GM19324 (cell line): ENCODE measurements around the gene GPRIN1.

ENCODE experiments used
- ATAC-seq: cut with Tn5 transposase; IDR thresholded peaks from one replicate; pipeline ENCODE4 v1.9.1; 2021; ENCODE audit warnings: mild to moderate bottlenecking, moderate library complexity; ENCODE audit not compliant: unreplicated experiment, low FRiP score

GPRIN1 gene

GRCh38 chr5:176643491-176644219 is 33.7 kb upstream of the GPRIN1 start:
- ATAC-seq, result no peak

DNA sequence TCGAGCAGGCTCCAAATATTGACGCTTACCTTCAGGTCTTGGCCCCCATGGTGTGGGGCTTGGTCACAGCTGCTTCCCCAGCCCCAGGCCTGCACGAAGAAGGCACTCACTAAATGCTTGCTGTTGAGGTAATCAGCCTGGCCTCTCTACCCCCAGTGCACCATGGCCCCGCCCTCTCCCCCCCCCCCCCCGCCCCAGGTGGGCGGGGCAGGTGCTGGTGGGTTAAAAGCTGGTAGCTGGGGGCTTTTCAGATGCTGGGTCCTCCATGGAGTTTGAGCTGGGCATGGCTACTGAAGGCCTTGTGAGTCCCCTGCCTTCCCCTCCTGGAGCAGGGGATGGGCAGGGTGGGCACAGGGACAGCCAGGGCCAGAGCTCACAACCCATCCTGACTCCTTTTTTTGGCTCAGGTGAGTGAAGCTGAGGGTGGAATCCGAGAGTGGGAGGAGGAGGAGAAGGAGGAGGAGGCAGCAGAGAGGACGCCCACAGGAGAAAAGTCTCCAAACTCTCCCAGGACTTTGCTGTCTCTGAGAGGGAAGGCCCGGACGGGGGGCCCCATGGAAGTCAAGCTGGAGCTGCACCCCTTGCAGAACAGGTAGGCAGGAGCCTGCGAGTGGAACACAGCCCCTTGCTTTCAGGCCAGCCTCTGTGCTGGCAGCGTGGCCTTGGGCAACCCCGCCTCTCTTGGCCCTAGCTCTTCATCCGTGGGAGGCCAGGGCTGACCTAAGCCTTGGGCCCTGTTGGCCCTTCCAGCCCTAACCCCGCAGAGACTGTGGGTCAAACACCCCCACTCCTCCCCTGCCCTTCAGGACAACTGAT is 32.9 kb upstream of the GPRIN1 start:
- no peak for ATAC-seq

GRCh38 chr5:176640616-176641015 is 30.7 kb upstream of the GPRIN1 start:
- ATAC-seq, result no peak

GRCh38 chr5:176639981-176640380 is 30.0 kb upstream of the GPRIN1 start:
- no peak for ATAC-seq

DNA sequence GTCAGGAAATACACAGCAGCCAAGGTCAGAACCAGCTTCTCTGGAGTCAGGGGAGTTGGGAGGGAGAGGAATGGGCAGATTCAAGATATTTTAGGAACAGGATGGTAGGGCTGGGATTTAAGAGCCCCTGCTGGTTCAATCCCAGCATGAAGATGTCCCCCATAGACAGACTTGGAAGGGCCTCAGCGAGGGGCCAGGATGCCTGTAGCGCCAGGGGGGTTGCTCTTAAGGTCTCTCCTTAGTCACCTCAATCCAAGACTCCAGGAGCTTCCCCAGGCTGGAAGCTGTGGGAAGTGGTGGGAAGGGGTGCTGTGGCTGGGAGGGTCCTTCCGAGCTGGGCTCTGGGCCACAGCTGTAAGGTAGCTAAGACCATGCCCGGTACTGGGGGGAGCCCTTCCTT is 29.3 kb upstream of the GPRIN1 start:
- no peak for ATAC-seq

- no peak for ATAC-seq
These were observed 28.5 kb upstream of the GPRIN1 start for GRCh38 chr5:176638437-176638836.

GRCh38 chr5:176637556-176637955 is 27.6 kb upstream of the GPRIN1 start:
- ATAC-seq, result no peak

DNA sequence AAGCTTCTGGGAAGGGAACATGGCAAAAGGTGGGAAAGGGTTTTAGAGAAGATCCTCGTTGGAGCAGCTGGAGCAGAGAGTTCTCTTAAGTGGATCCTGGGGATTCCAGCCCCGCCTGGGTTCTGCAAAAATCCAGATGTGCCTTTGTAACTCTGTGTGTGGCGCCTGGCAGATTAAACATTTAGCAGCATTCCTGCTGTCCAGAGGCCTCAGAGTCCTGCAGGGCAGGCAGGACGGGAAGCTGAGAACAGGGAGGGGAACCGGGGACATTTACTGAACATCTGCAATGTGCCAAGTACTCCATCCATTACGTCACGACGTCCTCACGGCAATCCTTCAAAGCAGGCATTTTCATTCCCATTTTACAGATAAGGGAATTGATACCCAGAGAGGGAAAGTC is 26.5 kb upstream of the GPRIN1 start:
- ATAC-seq, result no peak

GRCh38 chr5:176633598-176633997 is 23.6 kb upstream of the GPRIN1 start:
- no peak for ATAC-seq

DNA sequence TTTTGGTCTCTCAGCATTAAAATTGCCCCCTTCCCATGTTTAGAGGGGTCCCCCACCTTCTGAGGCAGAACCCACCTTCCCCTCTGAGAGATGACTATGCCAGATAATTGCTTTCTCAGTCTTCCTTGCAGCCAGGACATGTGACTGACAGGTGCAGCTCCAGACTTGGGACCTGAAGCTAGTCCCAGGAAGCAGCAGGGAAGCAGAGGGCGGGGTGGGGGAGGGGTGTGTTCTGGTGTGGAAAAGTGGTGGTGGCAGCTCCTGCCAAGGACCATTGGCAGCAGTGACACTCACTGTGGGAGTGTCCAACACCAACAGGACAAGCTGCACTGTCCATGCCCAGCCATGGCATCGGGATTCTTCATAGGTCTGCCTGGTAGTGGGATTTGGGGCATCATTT is 22.8 kb upstream of the GPRIN1 start:
- no peak for ATAC-seq

DNA sequence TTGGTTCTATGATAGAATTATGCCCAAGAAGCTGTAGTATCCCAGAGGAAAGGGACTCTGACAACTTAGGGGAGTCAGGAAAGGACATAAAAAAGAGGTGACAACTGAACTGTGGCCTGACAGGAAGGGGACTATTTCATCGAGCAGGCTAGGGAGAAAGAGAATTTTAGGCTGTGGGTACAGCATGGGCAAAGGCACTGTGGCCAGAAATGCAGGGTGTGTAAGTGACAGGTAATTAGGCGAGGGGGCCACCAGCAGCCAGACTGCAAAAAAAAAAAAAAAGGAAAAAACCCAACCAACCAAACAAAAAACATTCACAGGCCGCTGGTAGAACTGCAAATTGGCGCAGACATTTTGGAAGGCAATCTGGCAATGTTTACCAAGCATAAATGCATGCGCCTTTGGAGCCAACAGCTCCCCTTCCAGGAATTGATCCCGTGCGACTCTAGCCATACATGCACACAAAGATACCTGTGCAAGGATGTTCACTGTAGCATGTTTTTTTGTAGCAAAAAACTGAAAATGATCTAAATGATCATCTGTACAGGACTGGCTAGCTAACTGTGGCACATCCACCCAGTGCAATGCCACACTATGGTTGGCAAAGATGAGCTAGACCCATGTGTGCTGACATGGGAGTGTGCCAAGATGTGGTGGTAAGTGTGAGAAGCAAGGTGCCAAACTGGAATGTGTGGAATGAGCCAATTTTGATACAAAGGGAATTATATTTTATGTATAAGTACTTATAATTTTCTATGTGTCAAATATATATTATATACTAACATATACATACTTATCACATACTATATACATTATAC is 21.6 kb upstream of the GPRIN1 start:
- no peak for ATAC-seq

DNA sequence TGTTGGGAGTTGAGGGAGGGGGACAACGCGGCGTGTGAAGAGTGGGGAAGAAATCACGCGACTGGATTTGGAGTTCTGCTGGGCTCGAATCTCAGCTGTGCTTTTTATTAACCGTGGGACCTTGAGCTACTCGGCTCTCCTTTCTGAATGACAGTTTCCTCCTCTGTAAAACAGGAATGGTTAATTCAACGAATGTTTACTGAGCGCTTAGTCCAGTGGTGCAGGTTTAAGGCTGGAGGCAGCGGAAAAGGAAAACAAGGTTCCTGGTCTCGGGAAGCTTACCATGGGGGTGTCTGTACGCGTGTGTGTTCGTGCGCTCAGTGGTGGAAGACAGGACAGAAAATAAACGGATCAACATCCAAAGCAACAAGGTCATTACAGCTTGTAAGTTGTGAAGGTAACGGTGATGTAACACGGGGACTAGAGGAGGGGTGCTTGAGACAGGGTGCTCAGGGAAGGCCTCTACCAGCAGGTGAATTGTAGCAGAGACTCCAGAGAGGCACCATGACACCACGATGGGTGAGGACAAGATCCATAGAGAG is 20.8 kb upstream of the GPRIN1 start:
- ATAC-seq, result no peak

DNA sequence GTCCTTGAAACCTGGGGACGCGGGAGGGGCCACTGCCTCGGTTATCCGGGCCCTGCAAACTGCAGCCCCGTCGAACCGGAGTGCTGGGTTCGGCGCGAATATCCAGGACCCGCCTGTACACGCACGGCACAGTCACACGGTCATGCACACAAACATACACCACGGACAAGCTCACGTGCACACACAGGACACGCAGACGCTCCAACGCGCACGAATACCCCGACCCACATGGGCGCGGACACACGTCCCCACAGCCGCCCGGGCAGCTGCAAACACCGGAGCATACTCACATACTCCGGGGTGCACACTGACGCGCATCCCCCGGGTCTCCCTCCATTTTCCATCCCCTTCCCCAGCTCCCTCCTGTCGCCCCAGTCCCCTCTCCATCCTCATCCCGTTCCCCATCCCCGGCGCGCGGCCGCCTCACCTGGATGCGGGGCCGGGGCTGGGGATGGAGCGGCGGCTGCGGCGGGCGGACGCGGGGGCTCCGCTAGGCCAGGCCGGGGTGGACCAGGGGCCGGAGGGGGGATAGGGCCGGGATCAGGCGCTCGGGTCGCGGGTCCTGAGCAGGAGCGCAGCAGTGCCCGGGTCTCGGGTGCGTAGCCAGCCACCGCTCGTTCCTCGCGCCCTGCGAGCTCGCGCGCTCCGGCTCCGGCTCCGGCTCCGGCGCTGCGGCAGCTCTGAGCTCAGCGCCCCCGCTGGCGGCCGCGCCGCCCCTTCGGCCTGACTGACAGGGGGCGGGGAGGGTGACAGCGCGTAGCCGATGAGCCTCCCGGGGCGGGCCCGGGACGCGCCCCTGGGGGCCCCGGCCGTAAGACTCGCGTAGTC is 20.1 kb upstream of the GPRIN1 start, which contains the start of the genes EIF4E1B and SNCB:
Gene EIF4E1B (plus strand): TSS at position 823 of the 828 bp plus-strand sequence. CDS start 12,113 bp downstream, outside the sequence.
Gene SNCB (minus strand): TSS at position 682 of the 828 bp plus-strand sequence. CDS start 880 bp downstream, outside the sequence.
- ATAC-seq, result no peak

- no peak for ATAC-seq
These were observed 19.4 kb upstream of the GPRIN1 start for GRCh38 chr5:176629317-176629852.

GRCh38 chr5:176628406-176629228 is 18.7 kb upstream of the GPRIN1 start:
- no peak for ATAC-seq

GRCh38 chr5:176627582-176627981 is 17.6 kb upstream of the GPRIN1 start:
- ATAC-seq, result no peak

DNA sequence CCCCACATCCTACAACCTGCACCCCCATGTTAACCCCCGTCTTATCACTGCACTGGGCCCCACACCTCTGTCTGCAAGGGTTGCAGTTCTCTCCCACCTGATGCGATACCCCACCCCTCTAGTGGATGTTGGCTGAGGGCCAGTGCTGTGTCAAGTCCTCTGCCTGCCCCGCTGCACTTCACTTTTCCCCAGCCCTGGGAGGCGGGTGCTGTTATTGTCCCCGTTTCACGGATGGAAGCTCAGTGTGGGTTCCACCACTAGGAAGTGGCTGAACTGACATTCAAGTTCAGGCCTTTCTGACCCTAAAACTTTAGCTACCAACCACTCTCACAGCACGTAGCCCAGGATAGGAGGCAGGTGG is 16.9 kb upstream of the GPRIN1 start:
- no peak for ATAC-seq

DNA sequence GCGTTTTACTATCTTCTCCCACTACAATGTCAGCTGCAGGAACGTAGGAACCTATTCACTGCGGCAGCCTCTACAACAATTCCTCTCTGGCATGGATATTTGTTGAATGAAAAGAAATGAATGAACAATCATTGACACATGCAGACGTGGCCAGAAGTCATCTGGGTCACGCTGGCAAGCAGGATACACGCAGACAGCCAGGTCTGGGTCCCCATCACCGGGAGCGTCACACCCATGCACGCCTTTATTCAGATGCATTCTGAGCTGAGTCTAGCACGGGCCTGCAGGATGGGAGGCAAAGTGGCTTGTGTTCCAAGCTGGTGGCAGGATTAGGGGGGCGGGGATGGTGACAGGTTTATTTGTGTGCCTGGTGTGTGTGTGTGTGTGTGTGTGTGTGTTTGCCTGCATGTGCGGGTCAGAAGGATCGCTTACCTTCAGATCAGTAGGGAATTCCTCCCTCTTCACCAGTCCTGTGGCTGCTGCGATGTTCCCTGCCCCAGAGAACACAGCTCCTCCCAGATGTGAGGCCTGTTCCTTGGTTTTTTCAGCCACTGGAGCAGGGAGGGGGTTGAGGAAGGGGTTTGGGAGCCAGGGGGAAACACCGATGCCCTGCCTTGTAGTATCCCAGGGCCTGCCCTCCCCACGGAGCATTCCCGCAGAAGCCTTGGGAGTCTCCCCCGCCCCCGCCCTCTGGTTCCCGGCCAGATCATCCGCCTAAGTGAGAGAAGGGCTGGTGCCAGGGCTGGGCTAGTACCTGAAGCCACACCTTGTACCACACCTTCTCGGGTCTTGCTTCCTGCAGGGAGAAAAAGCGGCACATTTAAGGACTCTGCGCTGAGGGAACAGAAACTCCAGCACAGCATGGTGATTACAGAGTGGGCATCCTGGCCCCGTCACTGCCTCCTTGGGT is 16.3 kb upstream of the GPRIN1 start:
- no peak for ATAC-seq
